GM23248 (cell line): Measurements from ENCODE around the gene CDR2L.

Experiments
- EZH2 ChIP-seq: fragments of 200-600 bp; sonication (generic); IDR thresholded peaks from 2 replicates; pipeline ENCODE4 v1.6.1; 2018; ENCODE audit warnings: antibody characterized with exemption, mild to moderate bottlenecking; ENCODE audit not compliant: insufficient read depth, poor library complexity, severe bottlenecking
- EZH2phosphoT487 ChIP-seq: fragments of 200-600 bp; sonication (generic); IDR thresholded peaks from 2 replicates; pipeline ENCODE4 v1.6.1; 2018; ENCODE audit warnings: antibody characterized with exemption, moderate library complexity, mild to moderate bottlenecking, low read depth; ENCODE audit not compliant: insufficient read depth

DNA sequence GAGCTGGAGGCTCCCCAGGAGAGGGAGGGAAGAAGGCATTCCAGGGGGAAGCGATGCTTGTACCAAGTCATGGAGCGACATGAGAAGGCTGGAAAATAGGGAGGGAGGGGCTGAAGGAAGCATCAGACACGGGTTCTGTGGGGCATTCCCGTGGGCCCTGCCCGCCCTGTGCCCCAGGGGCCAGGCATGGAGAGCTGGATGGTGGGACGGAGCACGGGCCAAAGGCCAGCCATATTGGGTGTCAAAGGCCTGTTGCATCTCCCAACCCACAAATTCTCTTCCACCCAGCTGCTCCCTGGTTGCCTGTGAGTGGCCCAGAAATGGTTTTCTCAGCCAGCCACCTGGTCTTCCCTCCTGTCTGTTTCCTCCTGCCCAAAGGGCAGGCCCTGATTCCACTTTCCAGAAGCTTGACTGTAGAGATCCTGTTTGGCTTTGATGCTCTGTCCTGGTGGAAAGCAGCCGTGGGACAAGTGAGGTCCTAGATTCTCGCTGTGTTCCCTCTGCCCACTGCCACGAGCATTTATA, 3.2 kb downstream of the CDR2L start:
- TF ChIP-seq EZH2 (no peak), EZH2phosphoT487 (no peak)
